HCT116 (cell line): ENCODE results near the gene CHCHD4. TPM values are rescaled to one million over a fixed set of nuclear protein-coding genes. Genes with fewer than 3 reads are reported as not detected.

Experiments
- ATAC-seq: fragments of 200-7000 bp; cut with Tn5 transposase; 2 replicates; pipeline ENCODE4 v1.9.1; 2020; ENCODE audit warnings: mild to moderate bottlenecking, moderate library complexity
- BruUV-seq: library from RNA; stranded (reverse); fragments of 400-500 nt; replicated peaks from 2 replicates; lab custom pipeline; 2021; lab: Mats Ljungman, UMichigan
- CTCF ChIA-PET: fragments of 300-600 bp; sonication (Branson Sonifier 250); formaldehyde crosslinking; loops from one replicate; lab custom pipeline; 2021; ENCODE audit warnings: antibody characterized with exemption; lab: Charles Lee
- POLR2A ChIA-PET: fragments of 300-600, 350-600 bp; sonication (Branson Sonifier 250); formaldehyde crosslinking; loops from one replicate; lab custom pipeline; 2021; ENCODE audit warnings: antibody characterized with exemption; lab: Charles Lee
- RAD21 ChIA-PET, 2 experiments: fragments of 300-600 bp; sonication (Branson Sonifier 250); formaldehyde crosslinking; loops; one replicate each; lab custom pipeline; 2023; ENCODE audit warnings: low total read pairs in 2 of 2; ENCODE audit not compliant: uncharacterized antibody in 2 of 2, unreplicated experiment in 2 of 2, low non-redundant PET in 1 of 2; lab: Charles Lee
- DNase-seq: peaks from one replicate; pipeline ENCODE4 v3.0.0-alpha.2; 2010; ENCODE audit warnings: low read depth, low spot score
- H2AFZ ChIP-seq: fragments of 200-600 bp; shearing (Covaris generic), sonication (generic); 2 replicates; pipeline ENCODE4 v1.6.1; 2017; ENCODE audit warnings: low read depth, mixed run types, mixed read lengths, antibody characterized with exemption, low read length; ENCODE audit not compliant: poor library complexity, severe bottlenecking
- H3K27ac ChIP-seq: 2 replicates; pipeline ENCODE4 v1.5.1; 2012; ENCODE audit warnings: low read depth, low read length
- H3K27me3 ChIP-seq: fragments of 200-600 bp; sonication (generic); 2 replicates; pipeline ENCODE4 v1.6.1; 2016; ENCODE audit warnings: mixed run types, low read length, mixed read lengths; ENCODE audit not compliant: insufficient read depth
- H3K36me3 ChIP-seq, 2 experiments: fragments of 200-500 bp in 1 of 2; fragments of 200-600 bp in 1 of 2; sonication (Bioruptor generic) in 1 of 2; sonication (generic) in 1 of 2; 2 replicates each; pipeline versions ENCODE4 v1.5.1 to v1.6.1; 2014 to 2016; ENCODE audit warnings: low read length in 2 of 2, inconsistent platforms in 1 of 2, mixed read lengths in 1 of 2, mixed run types in 1 of 2; ENCODE audit not compliant: insufficient read depth in 2 of 2, control insufficient read depth in 1 of 2
- H3K4me1 ChIP-seq, 2 experiments: fragments of 200-600 bp in 1 of 2; sonication (generic) in 1 of 2; 2 replicates each; pipeline versions ENCODE4 v1.5.1 to v1.6.1; 2012 to 2017; ENCODE audit warnings: low read length in 2 of 2, inconsistent platforms in 1 of 2, mild to moderate bottlenecking in 1 of 2, mixed read lengths in 1 of 2, mixed run types in 1 of 2, moderate library complexity in 1 of 2; ENCODE audit not compliant: insufficient read depth in 2 of 2, control insufficient read depth in 1 of 2
- H3K4me2 ChIP-seq: fragments of 200-600 bp; sonication (generic); 2 replicates; pipeline ENCODE4 v1.6.1; 2017; ENCODE audit warnings: mixed run types, low read length, mixed read lengths
- H3K4me3 ChIP-seq, 2 experiments: fragments of 200-600 bp in 1 of 2; sonication (generic) in 1 of 2; replicated peaks in 1 of 2; 2 replicates each; pipeline ENCODE4 v1.5.1; 2011 to 2016; ENCODE audit warnings: low read length in 2 of 2, control low read depth in 1 of 2, low read depth in 1 of 2, mild to moderate bottlenecking in 1 of 2, mixed read lengths in 1 of 2, mixed run types in 1 of 2
- H3K79me2 ChIP-seq: fragments of 200-600 bp; sonication (generic); 2 replicates; pipeline ENCODE4 v1.6.1; 2017; ENCODE audit warnings: mild to moderate bottlenecking, mixed run types, low read length, moderate library complexity, mixed read lengths; ENCODE audit not compliant: insufficient read depth
- H3K9ac ChIP-seq: fragments of 200-600 bp; sonication (generic); 2 replicates; pipeline ENCODE4 v1.6.1; 2016; ENCODE audit warnings: low read length, mixed read lengths
- H3K9me2 ChIP-seq: fragments of 200-600 bp; sonication (generic), shearing (Covaris generic); 2 replicates; pipeline ENCODE4 v1.6.1; 2017; ENCODE audit warnings: mixed run types, mild to moderate bottlenecking, moderate library complexity; ENCODE audit not compliant: insufficient read depth
- H3K9me3 ChIP-seq, 2 experiments: fragments of 200-500 bp in 1 of 2; fragments of 200-600 bp in 1 of 2; sonication (Bioruptor generic) in 1 of 2; sonication (generic) in 1 of 2; 2 replicates each; pipeline ENCODE4 v1.6.1; 2014 to 2017; ENCODE audit warnings: low read length in 2 of 2, mixed read lengths in 2 of 2, inconsistent platforms in 1 of 2, low read depth in 1 of 2, mild to moderate bottlenecking in 1 of 2, mixed run types in 1 of 2, moderate library complexity in 1 of 2; ENCODE audit not compliant: control insufficient read depth in 1 of 2, insufficient read depth in 1 of 2
- H4K20me1 ChIP-seq: fragments of 200-600 bp; sonication (generic), shearing (Covaris generic); 2 replicates; pipeline ENCODE4 v1.6.1; 2017; ENCODE audit warnings: mixed run types, mild to moderate bottlenecking, moderate library complexity; ENCODE audit not compliant: insufficient read depth
- CTCF ChIP-seq, 3 experiments: fragments of 200-600 bp in 1 of 3; sonication (generic) in 1 of 3; IDR thresholded peaks in 2 of 3; conservative IDR thresholded peaks in 1 of 3; 2 replicates each; pipeline ENCODE4 v1.5.1; 2012 to 2017; ENCODE audit warnings: low read depth in 2 of 3, low read length in 2 of 3, antibody characterized with exemption in 1 of 3, borderline replicate concordance in 1 of 3, control low read depth in 1 of 3, mild to moderate bottlenecking in 1 of 3, mixed read lengths in 1 of 3, mixed run types in 1 of 3, moderate library complexity in 1 of 3; ENCODE audit not compliant: insufficient read depth in 1 of 3
- JUND ChIP-seq: IDR thresholded peaks from 2 replicates; pipeline ENCODE4 v1.6.1; 2012
- MAX ChIP-seq: IDR thresholded peaks from 2 replicates; pipeline ENCODE4 v1.6.1; 2012
- RAD21 ChIP-seq: IDR thresholded peaks from 2 replicates; pipeline ENCODE4 v1.6.1; 2012; ENCODE audit warnings: low read depth, mild to moderate bottlenecking
- SIN3A ChIP-seq: IDR thresholded peaks from 2 replicates; pipeline ENCODE4 v1.6.1; 2012; ENCODE audit warnings: low read depth
- YY1 ChIP-seq: IDR thresholded peaks from 2 replicates; pipeline ENCODE4 v1.6.1; 2011; ENCODE audit warnings: low read length, low read depth, moderate library complexity, mild to moderate bottlenecking; ENCODE audit not compliant: insufficient replicate concordance; ENCODE audit errors: extremely low read depth
- intact Hi-C: fragments of 100-400 bp; cut with micrococcal nuclease; formaldehyde crosslinking; loops from 2 replicates; pipeline ENCODE4 v1.10.0; 2022
- total RNA-seq: library from RNA; stranded (reverse); gene quantifications from one replicate; pipeline ENCODE4 v1.2.1, GENCODE V29; 2021; ENCODE audit not compliant: unreplicated experiment

CHCHD4 gene
- total RNA-seq, 1 experiment from 2014 or later = 24.6 TPM

- Histone ChIP-seq H3K9me3 (no peaks in the 10 kb centered on the region), H3K4me2 (no peak overlapping the region), H3K27ac (no peak overlapping the region), H3K9me2 (no peaks in the 10 kb centered on the region), H3K79me2 (no peaks in the 10 kb centered on the region), H3K9ac (no peak overlapping the region), H3K27me3 (no peaks in the 10 kb centered on the region), H3K4me1 (peaks cover 23 to 35% of the 10 kb centered on the region in 2 experiments), H4K20me1 (peaks cover 6% of the 10 kb centered on the region; the same call in 1 of the 2 replicates), H3K4me3 (no peak overlapping the region), H2AFZ (no peak overlapping the region), H3K36me3 (peaks cover 2 to 17% of the 10 kb centered on the region in 2 experiments; a peak in 1 of 4 replicates)
- intact Hi-C loops = no loop called here
- ATAC-seq (no peak), DNase-seq (no peak)
- BruUV-seq = no TSS peak
- TF ChIP-seq JUND (no peak), MAX (no peak), CTCF (IDR thresholded peaks at IDR 0.05 in 2 of 3, conservative IDR thresholded peaks at IDR 0.05 in 1 of 3; ENCODE audit: borderline replicate concordance in 1 of 3, insufficient read depth in 1 of 3, low read depth in 2 of 3, low read length in 2 of 3) (no peak), RAD21 (no peak), SIN3A (no peak), YY1 (no peak)
- CTCF ChIA-PET = interaction anchor here (0.8 kb wide), 1 partner anchor 13 kb away, joined by 3 read pairs; no protein-coding TSS in a partner anchor
- POLR2A ChIA-PET = no interaction called here
- RAD21 ChIA-PET = no interaction called here
Measured at GRCh38 chr3:14139771-14140170, 15.1 kb upstream of the CHCHD4 start.
